ENCODE measurements around the gene TBC1D1.

DNA sequence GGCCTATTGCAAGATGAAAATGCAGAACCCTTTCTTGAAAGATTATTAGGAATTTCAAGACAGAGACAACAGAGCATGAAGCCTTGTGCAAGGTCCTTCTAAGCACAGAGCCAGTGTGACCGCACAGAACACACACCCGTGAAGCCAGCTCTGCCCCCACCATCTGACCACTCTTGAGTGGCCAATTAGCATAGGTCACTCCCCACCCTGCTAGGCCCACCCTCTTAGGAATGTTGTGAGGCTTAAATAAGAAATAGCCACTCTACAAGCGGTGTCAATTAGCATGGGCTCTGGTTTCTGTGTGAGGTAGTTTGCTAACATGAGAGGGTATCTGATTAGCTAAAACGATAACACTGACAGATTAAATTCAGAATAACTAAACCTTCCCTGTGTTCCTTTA, 222.2 kb downstream of the TBC1D1 start:
- no peak for TF ChIP-seq EZH2 (IDR thresholded peaks at IDR 0.05; ENCODE audit: low read length, unreplicated experiment)
- TF ChIP-seq, protein P1, sequence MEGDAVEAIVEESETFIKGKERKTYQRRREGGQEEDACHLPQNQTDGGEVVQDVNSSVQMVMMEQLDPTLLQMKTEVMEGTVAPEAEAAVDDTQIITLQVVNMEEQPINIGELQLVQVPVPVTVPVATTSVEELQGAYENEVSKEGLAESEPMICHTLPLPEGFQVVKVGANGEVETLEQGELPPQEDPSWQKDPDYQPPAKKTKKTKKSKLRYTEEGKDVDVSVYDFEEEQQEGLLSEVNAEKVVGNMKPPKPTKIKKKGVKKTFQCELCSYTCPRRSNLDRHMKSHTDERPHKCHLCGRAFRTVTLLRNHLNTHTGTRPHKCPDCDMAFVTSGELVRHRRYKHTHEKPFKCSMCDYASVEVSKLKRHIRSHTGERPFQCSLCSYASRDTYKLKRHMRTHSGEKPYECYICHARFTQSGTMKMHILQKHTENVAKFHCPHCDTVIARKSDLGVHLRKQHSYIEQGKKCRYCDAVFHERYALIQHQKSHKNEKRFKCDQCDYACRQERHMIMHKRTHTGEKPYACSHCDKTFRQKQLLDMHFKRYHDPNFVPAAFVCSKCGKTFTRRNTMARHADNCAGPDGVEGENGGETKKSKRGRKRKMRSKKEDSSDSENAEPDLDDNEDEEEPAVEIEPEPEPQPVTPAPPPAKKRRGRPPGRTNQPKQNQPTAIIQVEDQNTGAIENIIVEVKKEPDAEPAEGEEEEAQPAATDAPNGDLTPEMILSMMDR (conservative IDR thresholded peaks at IDR 0.05; ENCODE audit: low read depth, low read length), result no peak

Data from PC-3 (cell line).